PFSK-1 (cell line): ENCODE data around the gene ARHGEF39.

Source experiments
- FOXP2 ChIP-seq: optimal IDR thresholded peaks from 2 replicates; pipeline ENCODE3; 2011; ENCODE audit warnings: borderline replicate concordance, control low read depth, inconsistent platforms; ENCODE audit not compliant: insufficient read depth; ENCODE audit errors: extremely low read length, extremely low read depth
- POLR2AphosphoS5 ChIP-seq: IDR thresholded peaks from 2 replicates; pipeline ENCODE4 v1.6.1; 2012; ENCODE audit warnings: low read depth, mild to moderate bottlenecking, control low read depth, low read length, moderate library complexity
- SIN3A ChIP-seq: IDR thresholded peaks from 2 replicates; pipeline ENCODE4 v1.6.1; 2012; ENCODE audit warnings: mild to moderate bottlenecking, low read length, moderate library complexity, borderline replicate concordance; ENCODE audit not compliant: insufficient read depth
- TAF1 ChIP-seq: IDR thresholded peaks from 2 replicates; pipeline ENCODE4 v1.6.1; 2012; ENCODE audit warnings: low read length, control low read depth, borderline replicate concordance; ENCODE audit not compliant: insufficient read depth
- TF ChIP-seq, protein P1 (sequence below), 2 experiments: IDR thresholded peaks; 2 replicates each; pipeline versions ENCODE4 v1.6.1 to v1.8.0; 2011 to 2012; ENCODE audit warnings: low read depth in 2 of 2, low read length in 2 of 2, control low read depth in 1 of 2, inconsistent platforms in 1 of 2, mild to moderate bottlenecking in 1 of 2, moderate library complexity in 1 of 2; ENCODE audit not compliant: insufficient read depth in 1 of 2

Gene ARHGEF39

DNA sequence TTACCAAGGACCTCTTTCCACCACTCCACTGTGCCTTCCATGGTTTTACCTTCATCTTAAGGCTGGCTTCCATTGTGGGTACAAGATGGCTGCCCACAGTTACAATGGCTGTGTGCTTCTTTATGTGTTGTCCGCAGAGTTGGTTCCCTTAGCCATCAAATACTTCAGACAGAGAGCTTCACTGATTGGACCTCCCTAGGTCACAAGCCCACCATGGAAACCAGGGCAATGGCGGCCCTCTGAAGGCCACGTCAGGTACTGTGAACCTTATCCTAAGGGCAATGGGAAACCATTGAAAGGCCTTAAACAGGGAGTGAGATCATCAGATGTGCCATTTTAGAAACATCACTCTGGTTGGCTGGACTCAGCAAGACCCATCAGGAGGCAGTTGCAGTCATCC, 2.9 kb upstream of the ARHGEF39 start:
- TF ChIP-seq SIN3A (no peak), TAF1 (no peak), FOXP2 (no peak), POLR2AphosphoS5 (no peak)
- TF ChIP-seq, protein P1, sequence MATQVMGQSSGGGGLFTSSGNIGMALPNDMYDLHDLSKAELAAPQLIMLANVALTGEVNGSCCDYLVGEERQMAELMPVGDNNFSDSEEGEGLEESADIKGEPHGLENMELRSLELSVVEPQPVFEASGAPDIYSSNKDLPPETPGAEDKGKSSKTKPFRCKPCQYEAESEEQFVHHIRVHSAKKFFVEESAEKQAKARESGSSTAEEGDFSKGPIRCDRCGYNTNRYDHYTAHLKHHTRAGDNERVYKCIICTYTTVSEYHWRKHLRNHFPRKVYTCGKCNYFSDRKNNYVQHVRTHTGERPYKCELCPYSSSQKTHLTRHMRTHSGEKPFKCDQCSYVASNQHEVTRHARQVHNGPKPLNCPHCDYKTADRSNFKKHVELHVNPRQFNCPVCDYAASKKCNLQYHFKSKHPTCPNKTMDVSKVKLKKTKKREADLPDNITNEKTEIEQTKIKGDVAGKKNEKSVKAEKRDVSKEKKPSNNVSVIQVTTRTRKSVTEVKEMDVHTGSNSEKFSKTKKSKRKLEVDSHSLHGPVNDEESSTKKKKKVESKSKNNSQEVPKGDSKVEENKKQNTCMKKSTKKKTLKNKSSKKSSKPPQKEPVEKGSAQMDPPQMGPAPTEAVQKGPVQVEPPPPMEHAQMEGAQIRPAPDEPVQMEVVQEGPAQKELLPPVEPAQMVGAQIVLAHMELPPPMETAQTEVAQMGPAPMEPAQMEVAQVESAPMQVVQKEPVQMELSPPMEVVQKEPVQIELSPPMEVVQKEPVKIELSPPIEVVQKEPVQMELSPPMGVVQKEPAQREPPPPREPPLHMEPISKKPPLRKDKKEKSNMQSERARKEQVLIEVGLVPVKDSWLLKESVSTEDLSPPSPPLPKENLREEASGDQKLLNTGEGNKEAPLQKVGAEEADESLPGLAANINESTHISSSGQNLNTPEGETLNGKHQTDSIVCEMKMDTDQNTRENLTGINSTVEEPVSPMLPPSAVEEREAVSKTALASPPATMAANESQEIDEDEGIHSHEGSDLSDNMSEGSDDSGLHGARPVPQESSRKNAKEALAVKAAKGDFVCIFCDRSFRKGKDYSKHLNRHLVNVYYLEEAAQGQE (IDR thresholded peaks at IDR 0.05; ENCODE audit: insufficient read depth in 1 of 2, low read depth in 2 of 2, low read length in 2 of 2) = no peak

DNA sequence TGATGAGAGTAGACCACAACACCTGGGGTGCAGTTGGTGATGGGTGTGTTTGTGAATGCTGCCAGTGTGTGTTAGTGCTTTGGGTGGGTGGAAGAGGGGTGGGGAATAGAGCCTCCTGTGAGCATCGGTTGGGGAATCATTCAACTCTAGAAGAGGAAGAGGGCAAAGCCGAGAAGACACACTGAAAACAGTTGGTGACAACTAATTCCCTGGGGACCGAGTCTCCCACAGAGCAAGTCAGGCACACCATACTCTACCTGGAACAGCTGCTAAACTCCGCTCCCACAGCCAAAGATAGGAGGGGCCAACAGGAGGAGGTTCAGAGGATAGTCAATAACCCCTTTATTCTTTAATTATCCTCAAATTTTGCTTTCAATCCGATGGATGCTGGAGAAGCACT, 1.6 kb upstream of the ARHGEF39 start:
- TF ChIP-seq POLR2AphosphoS5 (no peak), TAF1 (no peak), SIN3A (no peak), FOXP2 (no peak)
- TF ChIP-seq, protein P1 (IDR thresholded peaks at IDR 0.05; ENCODE audit: insufficient read depth in 1 of 2, low read depth in 2 of 2, low read length in 2 of 2) = no peak

DNA sequence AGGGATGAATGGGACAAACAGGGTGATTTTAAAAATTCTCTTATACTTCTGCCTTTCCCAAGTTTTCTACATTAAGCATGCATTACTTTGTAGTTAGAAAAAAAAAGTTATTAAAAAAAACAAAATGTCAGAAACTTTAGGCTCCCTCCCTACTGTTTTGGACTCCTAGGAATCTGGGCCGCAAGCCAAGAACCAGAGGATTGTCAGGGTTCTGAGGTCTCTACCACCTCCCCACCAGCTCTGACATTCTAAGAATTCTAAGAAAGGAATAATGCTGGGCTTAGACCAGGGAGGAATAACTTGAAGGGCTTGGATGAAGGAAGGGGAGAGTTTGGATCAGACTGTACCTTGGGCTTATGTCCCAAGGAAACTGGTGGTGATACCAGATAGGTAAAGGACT, 1.1 kb upstream of the ARHGEF39 start:
- no peak for TF ChIP-seq TAF1

DNA sequence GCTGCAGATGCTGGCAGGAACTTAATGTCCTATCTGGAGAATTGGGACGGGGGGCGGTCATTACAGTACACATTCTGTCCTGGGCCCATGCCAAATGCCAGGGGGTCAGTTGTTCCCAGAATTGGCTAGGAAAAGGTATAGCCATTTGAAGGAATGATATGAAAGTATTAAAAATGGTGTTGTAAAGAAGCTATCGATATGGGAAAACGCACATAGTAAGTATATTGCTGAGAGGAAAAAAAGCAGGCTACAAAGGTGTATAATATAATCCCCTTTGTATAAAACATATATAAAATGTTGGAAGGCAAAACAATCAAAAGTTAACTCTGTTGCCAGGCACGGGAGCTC, 450 bp upstream of the ARHGEF39 start:
- TF ChIP-seq TAF1 (no peak), POLR2AphosphoS5 (no peak), FOXP2 (no peak), SIN3A (no peak)
- TF ChIP-seq, protein P1 (IDR thresholded peaks at IDR 0.05; ENCODE audit: insufficient read depth in 1 of 2, low read depth in 2 of 2, low read length in 2 of 2) = no peak

DNA sequence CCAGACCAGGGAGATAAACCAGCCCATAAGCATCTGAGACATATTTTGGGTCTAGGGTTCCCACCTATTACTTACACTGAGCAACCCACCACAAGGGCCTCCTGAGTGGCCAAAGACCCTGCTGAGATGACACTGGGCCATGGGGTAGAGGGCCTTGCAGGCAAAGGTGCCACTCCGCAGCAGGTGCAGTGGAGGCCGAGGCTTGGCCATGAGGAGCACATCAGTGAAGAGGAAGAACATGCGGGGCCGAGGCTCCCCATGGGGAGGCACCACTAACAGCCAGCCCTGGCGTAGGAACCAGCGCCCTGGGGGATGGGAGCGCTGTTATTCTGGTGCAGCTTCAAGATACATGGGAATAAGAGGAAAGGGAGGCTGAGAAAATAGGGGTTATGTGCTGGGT, 2.6 kb downstream of the ARHGEF39 start:
- TF ChIP-seq FOXP2 (no peak), TAF1 (no peak), POLR2AphosphoS5 (no peak), SIN3A (no peak)
- TF ChIP-seq, protein P1 (IDR thresholded peaks at IDR 0.05; ENCODE audit: insufficient read depth in 1 of 2, low read depth in 2 of 2, low read length in 2 of 2) = no peak
